Epithelial cell of proximal tubule (primary cell): ENCODE measurements around the gene YLPM1. TPM values are rescaled to one million over a fixed set of nuclear protein-coding genes. Genes with fewer than 3 reads are reported as not detected.
A peak's percentile ranks its signal among the peaks of the same experiment; 100 is the strongest.

Source experiments
- DNase-seq: peaks from one replicate; pipeline ENCODE4 v3.0.0-alpha.2; 2011; ENCODE audit warnings: low read depth
- H3K4me3 ChIP-seq: 2 replicates; pipeline ENCODE4 v1.5.1; 2011; ENCODE audit warnings: low read depth, mild to moderate bottlenecking, low read length
- CTCF ChIP-seq: conservative IDR thresholded peaks from 2 replicates; pipeline ENCODE4 v1.5.1; 2012; ENCODE audit warnings: low read depth, mild to moderate bottlenecking, low read length
- total RNA-seq: library from RNA; depleted of rRNA; stranded (reverse); fragments of >200 nt; gene quantifications from 2 replicates; pipeline ENCODE4 v1.2.3, GENCODE V29; 2015

The YLPM1 gene
- total RNA-seq, 1 donor from 2014 or later, result 22.5 TPM

- no peak for TF ChIP-seq CTCF
- DNase-seq, result no peak
- H3K4me3 ChIP-seq, result no peak overlapping the region
Observed at GRCh38 chr14:74826574-74826973, 63.5 kb downstream of the YLPM1 start.

GRCh38 chr14:74829251-74829650 is 66.1 kb downstream of the YLPM1 start:
- no peak overlapping the region for H3K4me3 ChIP-seq
- no peak for DNase-seq
- no peak for TF ChIP-seq CTCF

- no peak overlapping the region for H3K4me3 ChIP-seq
- DNase-seq, result no peak
- no peak for TF ChIP-seq CTCF
Observed at GRCh38 chr14:74832849-74833248, 69.7 kb downstream of the YLPM1 start.

GRCh38 chr14:74834692-74835392 is 71.7 kb downstream of the YLPM1 start:
- H3K4me3 ChIP-seq, result peak overlapping the region; percentile 9
- TF ChIP-seq CTCF, result no peak
- DNase-seq, result no peak

GRCh38 chr14:74835645-74836250 is 72.6 kb downstream of the YLPM1 start:
- no peak for DNase-seq
- TF ChIP-seq CTCF, result no peak
- H3K4me3 ChIP-seq, result no peak overlapping the region

GRCh38 chr14:74836251-74836960 is 73.3 kb downstream of the YLPM1 start:
- no peak for DNase-seq
- no peak overlapping the region for H3K4me3 ChIP-seq
- no peak for TF ChIP-seq CTCF
